Activated CD4-positive, alpha-beta T cell treated with anti-CD3 and anti-CD28 coated beads, Interleukin-2, amount 50 U/mL, for 4 hours (primary cell): ENCODE measurements around the gene CCDC116.

ENCODE experiments used
- DNase-seq, 2 experiments: peaks; one replicate each; pipeline ENCODE4 v3.0.0-alpha.2; 2020

CCDC116 gene

GRCh38 chr22:21684492-21685163, 52.1 kb downstream of the CCDC116 start:
- DNase-seq, result no peak

GRCh38 chr22:21685164-21685513, 52.6 kb downstream of the CCDC116 start:
- no peak for DNase-seq

DNA sequence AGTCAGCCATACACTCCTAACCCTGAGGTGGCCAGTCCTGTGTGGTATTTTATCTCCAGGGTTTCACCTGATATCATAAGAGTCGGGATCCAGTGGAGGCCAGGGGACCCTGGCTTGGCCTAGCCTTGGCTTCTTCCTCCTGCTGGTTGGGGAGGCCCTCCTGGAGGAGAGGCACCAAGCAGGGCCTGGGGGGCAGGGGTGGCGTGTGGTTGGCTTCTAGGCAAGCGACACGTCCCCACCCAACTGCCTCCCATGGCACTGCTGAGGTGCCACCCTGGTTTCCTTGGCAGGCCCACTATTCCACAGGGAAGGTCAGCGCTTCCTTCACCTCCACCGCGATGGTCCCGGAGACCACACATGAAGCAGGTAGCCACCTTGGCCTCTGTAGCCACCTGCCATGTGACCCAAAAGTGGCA, 53.6 kb downstream of the CCDC116 start:
- DNase-seq, result no peak
